RKO (cell line): ENCODE measurements around the gene SCML1.

Experiments
- DNase-seq: peaks from one replicate; pipeline ENCODE4 v3.0.0-alpha.2; 2016; ENCODE audit warnings: low spot score

SCML1 gene

GRCh38 chrX:17788956-17789562 lies 51.8 kb downstream of the SCML1 start:
- DNase-seq = no peak

GRCh38 chrX:17792826-17793225 lies 55.5 kb downstream of the SCML1 start:
- no peak for DNase-seq

GRCh38 chrX:17798921-17799320 lies 61.6 kb downstream of the SCML1 start:
- no peak for DNase-seq

- DNase-seq = no peak
Measured at GRCh38 chrX:17801431-17801830, 64.1 kb downstream of the SCML1 start.

GRCh38 chrX:17802756-17803155 lies 65.5 kb downstream of the SCML1 start:
- DNase-seq = no peak

- no peak for DNase-seq
Measured at GRCh38 chrX:17803449-17803848, 66.2 kb downstream of the SCML1 start.
